ENCODE results near the gene USP24. TPM values are rescaled to one million over a fixed set of nuclear protein-coding genes. Genes with fewer than 3 reads are reported as not detected.

USP24 gene
- total RNA-seq, 1 experiment from 2014 or later, result 35.3 TPM

GRCh38 chr1:55245781-55246180, 30.6 kb upstream of the USP24 start:
- H3K27me3 ChIP-seq (ENCODE audit: insufficient read depth, low read length), result no peaks in the 10 kb centered on the region
- TF ChIP-seq CTCF (conservative IDR thresholded peaks at IDR 0.05), result no peak
- H3K56ac ChIP-seq (ENCODE audit: insufficient read length, low read depth, low read length), result no peak overlapping the region
- H3K79me2 ChIP-seq (ENCODE audit: insufficient read depth, low read length), result no peaks in the 10 kb centered on the region
- H3K27ac ChIP-seq (ENCODE audit: insufficient read length, low read depth, low read length), result no peak overlapping the region
- H2BK120ac ChIP-seq (ENCODE audit: low read depth, low read length, poor library complexity, severe bottlenecking), result no peak overlapping the region
- DNase-seq, result no peak
- H3K4me3 Mint-ChIP-seq, result no peak overlapping the region
- no peak overlapping the region for H3K14ac ChIP-seq (ENCODE audit: insufficient read depth, low read length)
- H3K18ac ChIP-seq (ENCODE audit: insufficient read length, low read depth, low read length), result no peak overlapping the region
- no peak overlapping the region for H2AFZ ChIP-seq (ENCODE audit: low read length)
- no peak overlapping the region for H4K91ac ChIP-seq (ENCODE audit: insufficient read length, low read depth, low read length)
- no peak overlapping the region for H2BK12ac ChIP-seq (ENCODE audit: insufficient read length, low read depth, low read length)
- no peak overlapping the region for H3K4me2 ChIP-seq (ENCODE audit: insufficient read depth, insufficient read length, low read length)
- no peak overlapping the region for H2AK5ac ChIP-seq (ENCODE audit: insufficient read length, low read length)
- H4K20me1 ChIP-seq (ENCODE audit: control insufficient read depth, insufficient read depth, insufficient read length), result no peaks in the 10 kb centered on the region
- H3K23me2 ChIP-seq (ENCODE audit: insufficient read length, low read depth, low read length, poor library complexity, severe bottlenecking), result no peaks in the 10 kb centered on the region
- no peaks in the 10 kb centered on the region for H3K9me3 ChIP-seq (ENCODE audit: control insufficient read depth, low read depth, low read length)
- no peak overlapping the region for H2BK20ac ChIP-seq (ENCODE audit: low read depth, low read length, poor library complexity, severe bottlenecking)
- H3K4me1 ChIP-seq (ENCODE audit: insufficient read depth, low read length), result no peaks in the 10 kb centered on the region
- H3T11ph ChIP-seq (ENCODE audit: low read length), result no peak overlapping the region
- no peak overlapping the region for H3K4ac ChIP-seq (ENCODE audit: low read depth, low read length)
- H3K9ac ChIP-seq (ENCODE audit: extremely low read depth, insufficient read length, low read length), result no peak overlapping the region
- no peak overlapping the region for H4K8ac ChIP-seq (replicated peaks; ENCODE audit: insufficient read length, low read depth, low read length)
- no peaks in the 10 kb centered on the region for H3K36me3 Mint-ChIP-seq (ENCODE audit: insufficient read depth in 1 of 3, low read depth in 3 of 3)
- no peak overlapping the region; a peak in 1 of 7 replicates for H3K27ac Mint-ChIP-seq
- peaks cover 7 to 8% of the 10 kb centered on the region in 2 experiments for H3K4me1 Mint-ChIP-seq
- H4K5ac ChIP-seq (ENCODE audit: insufficient read length, low read depth, low read length), result no peak overlapping the region
- no CpG with 5 or more reads among the region's 4 CpGs for WGBS (ENCODE audit: extremely low coverage, insufficient read length, low lambda C conversion rate)
- no peaks in the 10 kb centered on the region for H3K27me3 Mint-ChIP-seq (ENCODE audit: low read depth)
- no peaks in the 10 kb centered on the region for H3K9me3 Mint-ChIP-seq
- no peaks in the 10 kb centered on the region for H3K79me1 ChIP-seq (ENCODE audit: insufficient read depth, low read depth, low read length, poor library complexity, severe bottlenecking)
- H2BK15ac ChIP-seq (ENCODE audit: low read depth, low read length), result no peak overlapping the region
- H2BK5ac ChIP-seq (ENCODE audit: insufficient read length, low read length), result no peak overlapping the region
- no peak overlapping the region for H3K23ac ChIP-seq (ENCODE audit: insufficient read length, low read depth, low read length)

Measured in H9 (cell line).